HG02973 (cell line): Measurements from ENCODE around the gene MAK.
"Not testable (repeated sequence)": the region's sequence is repeated elsewhere in the genome, so short reads cannot be mapped to it uniquely, and the experiment has no call there.

Experiments used
- ATAC-seq: cut with Tn5 transposase; IDR thresholded peaks from one replicate; pipeline ENCODE4 v1.9.1; 2021; ENCODE audit warnings: moderate library complexity; ENCODE audit not compliant: unreplicated experiment

MAK gene

GRCh38 chr6:10837995-10838793, at the start of gene MAK:
TSS of gene MAK (minus strand) at chr6:10838539. CDS start at chr6:10830648, 7,891 bp downstream.
- peak; percentile 79 for ATAC-seq

- ATAC-seq: peak; percentile 68
These were observed 48.6 kb upstream of the MAK start, which contains the start of gene SYCP2L for GRCh38 chr6:10886691-10887502. TSS of gene SYCP2L (plus strand) at chr6:10887052. CDS start at chr6:10887127, 75 bp downstream.

- ATAC-seq: not testable (repeated sequence)
These were observed 48.0 kb upstream of the MAK start for GRCh38 chr6:10886365-10886690.

GRCh38 chr6:10884245-10884972, 46.1 kb upstream of the MAK start:
- ATAC-seq: no peak

- no peak for ATAC-seq
These were observed 45.2 kb upstream of the MAK start for GRCh38 chr6:10883312-10884244.

GRCh38 chr6:10882657-10883171, 44.4 kb upstream of the MAK start:
- no peak for ATAC-seq

GRCh38 chr6:10882253-10882630, 43.9 kb upstream of the MAK start:
- ATAC-seq: not testable (repeated sequence)

- ATAC-seq: no peak
These were observed 42.0 kb upstream of the MAK start for GRCh38 chr6:10880366-10880765.

- no peak for ATAC-seq
These were observed 39.5 kb upstream of the MAK start for GRCh38 chr6:10877871-10878270.

- ATAC-seq: no peak
These were observed 38.7 kb upstream of the MAK start for GRCh38 chr6:10877012-10877411.

GRCh38 chr6:10875026-10875425, 36.7 kb upstream of the MAK start:
- ATAC-seq: no peak

- ATAC-seq: no peak
These were observed 35.9 kb upstream of the MAK start for GRCh38 chr6:10874207-10874606.

- no peak for ATAC-seq
These were observed 35.0 kb upstream of the MAK start for GRCh38 chr6:10873374-10873773.

GRCh38 chr6:10867952-10868351, 29.6 kb upstream of the MAK start:
- ATAC-seq: no peak

- ATAC-seq: not testable (repeated sequence)
These were observed 28.4 kb upstream of the MAK start for GRCh38 chr6:10866709-10867108.

GRCh38 chr6:10863031-10863430, 24.7 kb upstream of the MAK start:
- ATAC-seq: not testable (repeated sequence)

- no peak for ATAC-seq
These were observed 24.0 kb upstream of the MAK start for GRCh38 chr6:10862361-10862760.

- ATAC-seq: no peak
These were observed 22.7 kb upstream of the MAK start for GRCh38 chr6:10861086-10861485.

GRCh38 chr6:10857259-10857658, 18.9 kb upstream of the MAK start:
- no peak for ATAC-seq
